Adrenal gland (tissue), 5 donors: ENCODE measurements around the gene LRIG1.

Experiments
- CTCF ChIP-seq, 6 experiments: fragments of 450-650 bp in 4 of 6; fragments of 200-600 bp in 2 of 6; sonication (generic) in 1 of 6; IDR thresholded peaks; 1 replicate in 5 of 6; 2 replicates in 1 of 6; pipeline versions ENCODE4 v1.5.1 to v1.8.0; 2016 to 2021; ENCODE audit warnings: antibody characterized with exemption in 6 of 6, mild to moderate bottlenecking in 2 of 6, moderate library complexity in 1 of 6
- POLR2A ChIP-seq, 2 donors: fragments of 450-650 bp; IDR thresholded peaks; one replicate each; pipeline ENCODE4 v1.6.1; 2017; ENCODE audit warnings: antibody characterized with exemption in 2 of 2, mild to moderate bottlenecking in 2 of 2, moderate library complexity in 1 of 2
- donor health status: DM: no; HTN: no; CAD: no.

GRCh38 chr3:66486202-66486601, 14.6 kb downstream of the LRIG1 start:
- no peak for TF ChIP-seq POLR2A (IDR thresholded peaks at IDR 0.05)
- TF ChIP-seq CTCF (IDR thresholded peaks at IDR 0.05) = no peak
